ENCODE data around the gene TTL. TPM values are rescaled to one million over a fixed set of nuclear protein-coding genes. Genes with fewer than 3 reads are reported as not detected.
"Not testable (repeated sequence)": the region's sequence is repeated elsewhere in the genome, so short reads cannot be mapped to it uniquely, and the experiment has no call there.

Gene TTL
- total RNA-seq, 1 experiment from 2014 or later: 53.7 TPM

GRCh38 chr2:112519506-112519905 lies 37.5 kb downstream of the TTL start:
- no peak for TF ChIP-seq CTCF (IDR thresholded peaks at IDR 0.05; ENCODE audit: unreplicated experiment)
- BruUV-seq (replicated peaks): no TSS peak
- ChIA-PET POLR2A (no interaction called here), CTCF (interaction anchor here (0.6 to 0.8 kb wide), 2 partner anchors 37 to 80 kb away, joined by 3 to 5 read pairs; no protein-coding TSS in a partner anchor)
- Mint-ChIP-seq H3K36me3 (ENCODE audit: insufficient read depth, unreplicated experiment) (peaks cover 43% of the 10 kb centered on the region), H3K4me3 (ENCODE audit: unreplicated experiment) (no peak overlapping the region), H3K27ac (ENCODE audit: low read depth, unreplicated experiment) (no peak overlapping the region), H3K27me3 (ENCODE audit: insufficient read depth, unreplicated experiment) (no peaks in the 10 kb centered on the region), H3K9me3 (ENCODE audit: unreplicated experiment) (peaks cover 6% of the 10 kb centered on the region), H3K4me1 (ENCODE audit: insufficient read depth, unreplicated experiment) (no peaks in the 10 kb centered on the region)
- intact Hi-C loops (cut with micrococcal nuclease): no loop called here
- DNase-seq (ENCODE audit: unreplicated experiment): no peak

DNA sequence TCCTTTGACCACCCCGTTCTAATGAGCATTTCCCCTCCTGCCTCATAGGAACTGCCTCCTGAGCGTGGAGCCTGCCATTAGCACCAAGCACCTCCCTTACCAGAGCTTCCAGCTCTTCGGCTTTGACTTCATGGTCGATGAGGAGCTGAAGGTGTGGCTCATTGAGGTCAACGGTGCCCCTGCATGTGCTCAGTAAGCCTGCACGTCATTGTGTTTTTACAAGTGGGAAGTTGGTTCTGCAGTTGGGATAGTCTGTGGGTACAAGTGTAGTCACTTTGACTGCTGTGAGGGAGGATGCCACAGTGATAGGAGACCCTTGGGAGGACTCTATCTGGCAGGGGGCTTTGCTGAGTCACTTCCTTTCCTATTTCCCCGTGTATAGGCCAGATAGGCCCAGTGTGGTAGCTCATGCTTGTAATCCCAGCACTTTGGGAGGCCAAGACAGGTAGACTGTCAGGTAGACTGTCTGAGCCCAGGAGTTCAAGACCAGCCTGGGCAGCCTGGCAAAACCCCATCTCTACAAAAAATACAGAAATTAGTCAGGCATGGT lies 38.4 kb downstream of the TTL start:
- no peak overlapping the region for H3K4me3 Mint-ChIP-seq (ENCODE audit: unreplicated experiment)
- ChIA-PET POLR2A (no interaction called here), CTCF (no interaction called here)
- intact Hi-C loops (cut with micrococcal nuclease): no loop called here
- no peaks in the 10 kb centered on the region for H3K9me3 Mint-ChIP-seq (ENCODE audit: unreplicated experiment)
- no peak overlapping the region for H3K27ac Mint-ChIP-seq (ENCODE audit: low read depth, unreplicated experiment)
- H3K36me3 Mint-ChIP-seq (ENCODE audit: insufficient read depth, unreplicated experiment): peaks cover 43% of the 10 kb centered on the region
- H3K27me3 Mint-ChIP-seq (ENCODE audit: insufficient read depth, unreplicated experiment): no peaks in the 10 kb centered on the region
- no peaks in the 10 kb centered on the region for H3K4me1 Mint-ChIP-seq (ENCODE audit: insufficient read depth, unreplicated experiment)
- TF ChIP-seq CTCF (IDR thresholded peaks at IDR 0.05; ENCODE audit: unreplicated experiment): no peak
- DNase-seq (ENCODE audit: unreplicated experiment): no peak
- BruUV-seq (replicated peaks): no TSS peak

- intact Hi-C loops (cut with micrococcal nuclease): no loop called here
- Mint-ChIP-seq H3K9me3 (ENCODE audit: unreplicated experiment) (no peaks in the 10 kb centered on the region), H3K4me3 (ENCODE audit: unreplicated experiment) (no peak overlapping the region), H3K27ac (ENCODE audit: low read depth, unreplicated experiment) (no peak overlapping the region), H3K4me1 (ENCODE audit: insufficient read depth, unreplicated experiment) (no peaks in the 10 kb centered on the region), H3K36me3 (ENCODE audit: insufficient read depth, unreplicated experiment) (peaks cover 47% of the 10 kb centered on the region), H3K27me3 (ENCODE audit: insufficient read depth, unreplicated experiment) (no peaks in the 10 kb centered on the region)
- BruUV-seq (replicated peaks): no TSS peak
- ChIA-PET CTCF (interaction anchor here (0.6 kb wide), 1 partner anchor 45 kb away, joined by 5 read pairs; no protein-coding TSS in a partner anchor), POLR2A (interaction anchor here (0.6 kb wide), 1 partner anchor 608 kb away, joined by 3 read pairs; no protein-coding TSS in a partner anchor)
- no peak for TF ChIP-seq CTCF (IDR thresholded peaks at IDR 0.05; ENCODE audit: unreplicated experiment)
- DNase-seq (ENCODE audit: unreplicated experiment): no peak
Measured at GRCh38 chr2:112523291-112523777, 41.4 kb downstream of the TTL start.

GRCh38 chr2:112524276-112524675 lies 42.3 kb downstream of the TTL start:
- BruUV-seq (replicated peaks); intact Hi-C loops (cut with micrococcal nuclease); H3K27ac Mint-ChIP-seq (ENCODE audit: low read depth, unreplicated experiment); POLR2A ChIA-PET; DNase-seq (ENCODE audit: unreplicated experiment); H3K4me3 Mint-ChIP-seq (ENCODE audit: unreplicated experiment); CTCF ChIA-PET; H3K9me3 Mint-ChIP-seq (ENCODE audit: unreplicated experiment); H3K27me3 Mint-ChIP-seq (ENCODE audit: insufficient read depth, unreplicated experiment); H3K4me1 Mint-ChIP-seq (ENCODE audit: insufficient read depth, unreplicated experiment): not testable (repeated sequence)
- H3K36me3 Mint-ChIP-seq (ENCODE audit: insufficient read depth, unreplicated experiment): peaks cover 45% of the 10 kb centered on the region

Measured in MCF 10A (cell line).